GM18508 (cell line): ENCODE results near the gene GBP7.
"Not testable (repeated sequence)": the region's sequence is repeated elsewhere in the genome, so short reads cannot be mapped to it uniquely, and the experiment has no call there.

ENCODE experiments used
- ATAC-seq: cut with Tn5 transposase; IDR thresholded peaks from one replicate; pipeline ENCODE4 v1.9.1; 2021; ENCODE audit warnings: moderate number of reproducible peaks; ENCODE audit not compliant: insufficient read depth, unreplicated experiment

GBP7 gene, protein sequence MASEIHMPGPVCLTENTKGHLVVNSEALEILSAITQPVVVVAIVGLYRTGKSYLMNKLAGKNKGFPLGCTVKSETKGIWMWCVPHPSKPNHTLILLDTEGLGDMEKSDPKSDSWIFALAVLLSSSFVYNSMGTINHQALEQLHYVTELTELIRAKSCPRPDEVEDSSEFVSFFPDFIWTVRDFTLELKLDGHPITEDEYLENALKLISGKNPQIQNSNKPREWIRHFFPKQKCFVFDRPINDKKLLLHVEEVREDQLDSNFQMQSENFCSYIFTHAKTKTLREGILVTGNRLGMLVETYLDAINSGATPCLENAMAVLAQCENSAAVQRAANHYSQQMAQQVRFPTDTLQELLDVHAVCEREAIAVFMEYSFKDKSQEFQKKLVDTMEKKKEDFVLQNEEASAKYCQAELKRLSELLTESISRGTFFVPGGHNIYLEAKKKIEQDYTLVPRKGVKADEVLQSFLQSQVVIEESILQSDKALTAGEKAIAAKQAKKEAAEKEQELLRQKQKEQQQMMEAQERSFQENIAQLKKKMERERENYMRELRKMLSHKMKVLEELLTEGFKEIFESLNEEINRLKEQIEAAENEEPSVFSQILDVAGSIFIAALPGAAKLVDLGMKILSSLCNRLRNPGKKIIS

DNA sequence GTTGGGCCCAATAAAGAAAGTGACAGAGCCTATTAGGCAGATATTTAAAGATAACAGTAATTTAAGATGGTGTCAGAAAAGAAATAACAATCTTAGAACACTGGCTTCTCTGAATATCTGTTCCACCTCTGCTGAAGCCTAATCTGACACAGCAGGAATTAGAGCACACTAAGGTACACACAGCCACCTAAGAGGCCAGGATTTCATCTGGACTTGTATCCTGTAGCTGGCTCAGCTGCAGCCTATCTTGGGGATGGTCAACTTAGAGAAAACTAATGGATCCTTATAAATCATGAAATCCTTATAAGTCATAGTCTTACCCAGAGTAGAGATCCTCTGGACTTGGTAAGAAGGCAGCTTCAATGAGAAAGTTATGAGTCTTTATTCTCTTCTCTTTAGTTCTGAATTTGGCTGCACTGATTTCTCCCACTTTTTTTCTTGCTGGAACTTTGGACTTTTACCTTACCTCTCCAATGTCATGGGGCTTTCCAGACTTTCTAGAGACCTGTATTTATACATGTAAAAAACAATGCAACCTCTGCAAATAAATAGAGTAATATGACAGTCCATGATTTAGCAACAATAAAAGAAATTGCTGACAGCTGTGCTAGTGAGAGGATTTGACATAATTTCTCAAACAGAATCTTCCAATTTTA lies at the start of gene GBP7:
GBP7 (minus strand) TSS at position 403 of the 656 bp plus-strand sequence. CDS start 4,068 bp downstream, outside the sequence.
- no peak for ATAC-seq

DNA sequence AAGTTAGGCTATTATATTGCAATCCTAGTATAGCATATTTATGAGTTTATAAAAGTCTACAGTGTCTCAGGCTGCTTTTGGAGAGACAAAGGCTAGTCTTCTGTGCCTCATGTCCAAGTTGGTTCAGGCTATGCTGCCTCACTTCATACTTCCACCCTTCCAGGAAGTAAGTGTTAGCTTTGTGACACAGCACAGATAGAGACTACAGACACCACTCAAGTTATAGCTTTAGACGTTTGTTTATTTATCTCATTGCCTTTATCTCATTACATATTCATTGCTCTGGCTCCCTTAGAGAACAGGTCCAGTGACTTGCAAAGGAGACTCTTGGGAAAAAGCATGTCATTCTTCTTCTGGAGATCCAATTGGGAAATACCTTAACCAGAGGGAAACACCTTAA lies 45.5 kb upstream of the GBP7 start:
- no peak for ATAC-seq

DNA sequence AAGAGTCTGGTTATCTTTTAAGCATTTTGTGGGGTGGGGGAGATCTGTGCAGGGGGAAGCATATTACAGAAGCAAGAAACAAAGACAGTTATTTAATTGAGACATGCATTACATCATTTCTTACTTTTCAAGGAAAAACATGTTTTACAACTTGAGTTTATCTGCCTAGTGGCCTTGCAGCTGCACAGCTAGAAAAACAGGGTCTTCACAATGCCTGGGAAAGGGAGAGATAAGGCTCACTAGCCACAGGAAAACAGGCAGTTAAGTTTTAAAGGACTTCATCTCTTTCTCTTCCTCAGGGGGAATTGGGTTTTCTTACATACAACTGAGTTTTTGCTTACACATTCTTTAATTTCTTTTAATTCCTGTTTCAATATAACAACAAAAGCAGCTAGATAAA lies 44.0 kb upstream of the GBP7 start:
- ATAC-seq = not testable (repeated sequence)

DNA sequence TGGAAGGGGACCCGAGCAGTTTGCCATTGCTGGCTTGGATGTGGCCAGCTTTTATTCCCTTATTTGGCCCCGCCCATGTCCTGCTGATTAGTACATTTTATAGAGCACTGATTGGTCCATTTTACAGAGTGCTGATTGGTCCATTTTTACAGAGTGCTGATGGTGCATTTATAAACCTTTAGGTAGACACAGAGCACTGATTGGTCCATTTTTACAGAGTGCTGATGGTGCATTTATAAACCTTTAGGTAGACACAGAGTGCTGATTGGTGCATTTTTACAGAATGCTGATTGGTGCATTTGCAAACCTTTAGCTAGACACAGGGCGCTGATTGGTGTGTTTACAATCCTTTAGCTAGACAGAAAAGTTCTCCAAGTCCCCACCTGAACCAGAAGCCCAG lies 43.1 kb upstream of the GBP7 start:
- ATAC-seq = not testable (repeated sequence)

DNA sequence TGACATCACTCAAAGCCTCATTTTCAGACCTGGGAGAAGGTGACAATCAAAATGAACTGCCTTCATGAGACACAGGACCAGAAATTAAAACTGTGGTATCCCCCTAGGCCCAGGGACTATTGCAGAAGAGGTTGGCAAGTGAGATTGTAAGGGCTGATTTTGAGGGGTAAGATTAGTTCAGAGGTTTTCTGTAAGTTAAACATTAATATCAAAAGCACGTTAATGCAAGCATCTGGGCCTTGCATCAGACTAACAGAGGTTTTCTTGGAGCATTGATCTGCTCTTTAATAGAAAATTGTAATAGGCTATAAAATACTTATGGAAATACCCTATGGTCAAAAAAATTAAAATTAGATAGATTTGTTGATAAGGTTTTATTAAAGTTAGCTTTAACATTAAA lies 37.5 kb upstream of the GBP7 start:
- ATAC-seq = no peak

DNA sequence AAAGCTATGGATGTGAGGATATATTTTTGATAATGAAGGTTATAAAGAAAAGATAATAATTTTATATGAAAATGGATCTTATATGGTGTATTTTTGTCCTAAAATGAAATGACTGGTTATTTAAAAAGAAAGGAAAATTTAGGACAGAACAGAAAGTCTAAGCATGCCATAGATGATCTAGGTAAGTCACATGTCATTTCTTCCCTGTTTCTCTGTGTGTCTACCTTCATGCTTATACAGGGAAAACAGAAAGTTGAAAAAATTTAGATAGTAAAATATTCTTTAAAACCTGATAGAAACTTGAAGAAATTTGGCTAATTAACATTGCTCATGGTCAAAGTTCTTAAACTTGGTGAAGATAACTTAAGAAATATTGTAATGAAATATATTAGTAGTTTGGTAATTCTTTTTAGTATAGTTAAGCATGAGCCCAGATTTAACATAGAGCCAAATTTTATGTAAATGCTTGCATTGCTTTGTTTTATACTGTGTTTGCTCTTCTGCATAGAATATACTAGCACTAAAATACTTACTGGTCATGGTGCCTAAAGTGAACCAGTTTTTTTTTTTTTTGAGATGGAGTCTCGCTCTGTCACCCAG lies 35.3 kb upstream of the GBP7 start:
- ATAC-seq = no peak

DNA sequence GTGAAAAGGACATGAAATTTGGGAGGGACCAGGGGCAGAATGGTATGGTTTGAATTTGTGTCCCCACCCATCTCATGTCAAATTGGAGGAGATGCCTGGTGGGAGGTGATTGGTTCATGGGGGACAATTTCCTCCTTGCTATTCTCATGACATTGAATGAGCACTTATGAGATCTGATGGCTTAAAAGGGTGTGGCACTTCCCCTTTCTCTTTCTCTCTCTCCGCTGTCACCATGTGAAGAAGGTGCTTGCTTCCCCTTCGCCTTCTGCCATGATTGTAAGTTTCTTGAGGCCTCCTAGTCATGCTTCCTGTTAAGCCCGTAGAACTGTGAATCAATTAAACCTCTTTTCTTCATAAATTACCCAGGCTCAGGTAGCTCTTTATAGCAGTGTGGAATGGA lies 30.6 kb upstream of the GBP7 start:
- no peak for ATAC-seq

DNA sequence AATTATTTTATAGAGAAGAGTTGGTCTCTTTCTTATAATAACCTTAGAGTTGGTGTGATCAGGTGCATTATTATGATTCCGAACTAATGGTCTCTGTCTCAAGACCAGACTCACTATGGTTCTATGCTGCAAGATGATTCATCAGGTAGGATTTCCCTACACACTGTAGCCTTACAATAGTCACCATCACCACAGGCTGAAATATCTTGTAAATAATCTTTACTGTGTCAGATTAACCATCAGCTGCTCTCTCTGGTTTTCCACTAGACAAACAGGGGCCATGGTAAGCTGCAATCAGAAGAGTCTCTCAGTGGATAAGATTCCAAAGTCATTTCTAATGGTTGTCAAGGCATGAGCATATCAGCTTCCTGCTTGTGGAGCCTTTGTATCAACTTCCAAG lies 27.4 kb upstream of the GBP7 start:
- ATAC-seq = no peak

DNA sequence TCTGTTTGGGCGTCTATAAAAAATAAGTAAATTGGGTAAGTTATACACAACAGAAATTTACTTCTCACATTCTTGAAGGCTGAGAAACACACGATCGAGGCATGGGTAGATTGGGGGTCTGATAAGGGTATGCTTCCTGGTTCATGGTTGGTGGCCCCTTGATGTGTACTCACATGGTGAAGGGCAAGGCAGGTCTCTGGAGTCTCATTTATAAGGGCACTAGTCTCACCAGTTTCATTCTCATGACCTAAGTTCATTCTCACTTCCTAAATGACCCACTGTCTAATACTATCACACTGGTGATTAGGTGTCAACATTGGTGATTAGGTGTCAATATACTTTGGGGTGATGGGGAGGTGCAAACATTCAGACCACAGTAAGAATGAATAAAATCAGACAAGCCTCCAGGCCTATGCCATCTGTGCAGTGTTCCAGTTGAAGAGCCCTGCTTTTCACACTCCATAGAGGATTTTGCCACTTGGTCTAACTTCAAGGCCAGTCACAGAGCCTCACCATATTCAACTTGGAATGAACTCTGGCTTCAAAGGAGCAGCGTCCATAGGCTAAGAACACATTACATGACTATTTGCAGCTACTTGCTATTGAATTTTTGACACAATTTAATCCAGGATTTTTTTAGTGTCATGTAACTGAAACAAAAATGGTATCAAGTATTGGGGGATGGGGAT lies 25.4 kb upstream of the GBP7 start:
- peak; percentile 79 for ATAC-seq

DNA sequence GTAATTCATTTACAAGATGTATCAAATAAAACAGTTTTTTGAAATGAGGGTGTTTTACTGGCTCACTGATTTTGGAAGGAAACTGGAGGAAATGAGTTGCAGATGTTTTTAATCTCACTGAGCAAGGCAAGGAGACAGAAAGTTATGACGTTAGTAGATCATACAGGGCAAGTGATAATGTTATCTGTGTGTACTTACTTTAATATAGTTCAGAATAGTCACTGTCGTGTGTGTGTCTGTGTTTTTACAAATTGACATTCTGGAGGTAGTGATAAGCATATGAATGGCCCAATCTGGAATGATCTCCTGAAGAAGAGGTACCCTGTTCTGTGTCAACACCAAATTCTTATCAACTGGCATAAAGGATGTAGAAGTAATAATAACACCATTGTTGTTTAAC lies 24.9 kb upstream of the GBP7 start:
- no peak for ATAC-seq

DNA sequence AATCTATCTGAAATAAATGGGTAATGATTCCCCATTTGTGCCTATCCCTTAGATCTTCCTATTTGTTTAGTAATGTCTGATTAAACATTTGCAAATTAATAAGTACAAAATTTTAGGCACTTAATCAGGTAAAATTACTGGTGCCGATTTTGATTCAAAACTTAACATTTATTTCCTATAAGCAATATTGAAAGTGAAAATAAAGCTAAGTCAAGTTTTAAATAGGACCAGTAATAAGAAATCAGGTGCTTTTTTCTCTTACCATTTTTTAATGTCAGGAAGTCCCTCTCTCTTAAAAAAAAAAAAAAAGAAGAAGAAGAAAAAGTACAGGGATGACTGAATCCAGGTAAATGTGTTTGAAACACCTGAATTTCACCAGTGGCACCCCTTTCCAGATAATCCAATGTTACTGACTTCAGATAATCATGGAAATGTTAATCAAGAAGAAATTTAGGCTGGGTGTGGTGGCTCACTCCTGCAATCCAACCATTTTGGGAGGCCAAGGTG lies 23.8 kb upstream of the GBP7 start:
- ATAC-seq = no peak

DNA sequence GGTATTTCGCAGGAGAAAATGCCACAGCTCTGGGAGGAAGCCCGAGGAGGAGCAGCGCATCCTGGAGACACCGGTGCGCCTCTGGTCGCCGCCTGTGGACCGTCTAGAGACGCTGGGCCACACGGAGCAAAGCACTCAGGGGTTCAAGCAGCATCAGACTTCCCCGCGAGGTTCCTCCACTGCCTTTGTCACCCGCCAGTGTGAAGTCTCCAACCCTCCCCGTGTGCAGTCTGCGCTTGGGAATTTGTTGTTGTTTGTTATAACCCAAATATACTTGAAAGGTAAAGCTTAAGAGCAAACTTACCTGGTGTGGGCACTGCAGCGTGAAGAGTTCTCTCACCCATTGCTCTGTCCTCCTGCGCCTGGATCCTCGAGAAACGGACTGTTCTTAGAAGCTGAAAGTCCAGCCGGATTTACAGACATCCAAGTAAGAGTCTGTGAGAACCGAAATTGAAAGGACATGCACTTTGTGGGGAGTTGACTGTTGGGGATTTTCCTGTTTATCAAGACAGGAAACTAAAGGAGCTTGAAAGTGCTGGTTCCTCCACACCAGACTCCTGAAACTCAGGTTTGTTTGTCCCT lies 22.8 kb upstream of the GBP7 start, which contains the start of gene GBP4:
GBP4 (minus strand) TSS at position 452 of the 582 bp plus-strand sequence; CDS start at position 344, 108 bp downstream.
- peak; percentile 36 for ATAC-seq

DNA sequence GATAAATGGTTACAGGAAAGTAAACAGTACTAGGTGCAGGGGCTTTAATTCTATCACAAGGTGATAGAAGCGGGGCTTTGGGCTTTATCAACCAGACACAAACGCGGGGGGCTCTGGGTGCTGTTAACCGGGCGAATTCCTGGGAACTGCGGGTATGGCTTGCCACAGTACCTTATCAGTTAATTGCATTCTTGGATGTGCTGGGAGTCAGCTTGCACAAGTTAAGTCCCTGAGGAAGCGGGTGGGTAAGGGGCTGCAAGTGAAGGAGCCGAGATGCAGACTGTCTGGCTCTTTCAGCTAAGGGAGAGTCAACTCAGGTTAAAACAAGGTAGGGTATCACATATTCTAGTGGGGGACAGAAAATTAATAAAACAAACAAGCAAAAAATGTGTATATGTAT lies 22.3 kb upstream of the GBP7 start:
- ATAC-seq = no peak

DNA sequence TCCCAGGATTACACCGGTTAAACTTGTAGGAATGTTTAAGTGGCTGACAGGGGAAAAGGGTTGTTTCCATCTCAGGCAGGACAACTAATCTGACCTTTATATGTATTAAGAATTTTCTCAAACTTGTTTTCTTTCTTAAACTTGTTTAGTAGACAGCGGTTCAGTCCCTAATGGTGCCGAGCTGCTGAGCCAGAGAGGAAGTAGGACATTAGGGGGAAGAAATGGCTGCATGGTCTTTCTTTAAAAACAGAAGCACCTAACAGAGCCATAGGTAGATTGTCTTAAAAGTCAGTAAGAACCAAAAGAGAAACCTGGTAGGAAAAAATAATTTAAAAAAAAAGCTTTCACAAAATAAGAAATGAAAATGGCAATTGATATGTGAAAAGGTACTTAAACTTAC lies 19.7 kb upstream of the GBP7 start:
- no peak for ATAC-seq

DNA sequence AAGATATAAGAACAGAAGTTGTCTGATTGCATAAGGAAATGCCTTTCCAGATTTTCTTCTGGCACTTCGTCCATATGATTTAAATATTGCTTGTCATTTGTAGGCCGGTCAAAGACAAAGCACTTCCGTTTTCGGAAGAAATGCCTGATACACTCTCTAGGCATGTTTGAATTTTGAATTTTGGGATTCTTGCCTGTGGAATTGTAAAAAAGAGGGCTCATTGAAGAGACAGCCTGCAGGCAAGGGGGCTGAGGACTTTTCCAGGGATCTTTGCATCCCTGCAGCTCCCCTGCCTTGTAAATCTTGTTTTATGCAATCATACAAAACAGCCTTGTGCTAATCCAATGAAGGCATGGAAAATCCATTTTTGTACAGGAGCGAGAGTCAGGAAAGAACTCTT lies 15.5 kb upstream of the GBP7 start:
- no peak for ATAC-seq

DNA sequence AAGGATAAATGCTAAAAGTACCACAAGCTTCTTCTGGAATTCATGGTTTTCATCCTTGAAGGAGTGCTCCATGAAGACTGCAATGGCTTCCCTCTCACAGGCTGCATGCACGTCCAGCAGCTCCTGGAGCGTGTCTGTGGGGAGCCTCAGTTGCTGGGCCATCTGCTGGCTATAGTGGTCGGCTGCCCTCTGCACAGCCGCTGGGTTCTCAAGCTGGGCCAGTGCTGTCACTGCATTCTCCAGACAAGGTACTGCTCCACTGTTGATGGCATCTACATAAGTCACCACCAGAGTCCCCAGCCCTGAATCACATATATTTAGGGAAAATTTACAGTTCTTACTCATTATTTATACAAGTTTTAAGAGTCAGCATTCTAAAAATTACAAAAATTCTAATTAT lies 14.2 kb upstream of the GBP7 start:
- no peak for ATAC-seq

DNA sequence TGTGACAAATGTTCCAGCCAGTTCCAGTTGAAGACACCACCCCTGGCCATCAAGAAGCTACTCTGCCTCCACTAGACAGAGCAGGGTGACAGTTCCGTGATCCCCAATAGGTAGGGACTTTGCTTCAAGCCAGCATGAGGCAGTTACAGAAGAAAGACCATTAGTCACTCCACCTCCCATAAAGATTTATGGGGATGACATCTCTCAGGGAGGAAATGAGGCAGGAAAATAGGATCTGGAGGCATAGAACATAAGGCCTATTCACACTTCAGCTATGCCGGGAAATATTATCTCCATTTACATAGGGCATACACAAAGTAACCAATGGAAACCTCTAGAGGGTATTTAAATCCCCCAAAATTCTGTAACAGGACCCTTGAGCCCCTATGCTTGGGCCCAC lies 3.5 kb upstream of the GBP7 start:
- ATAC-seq = no peak

DNA sequence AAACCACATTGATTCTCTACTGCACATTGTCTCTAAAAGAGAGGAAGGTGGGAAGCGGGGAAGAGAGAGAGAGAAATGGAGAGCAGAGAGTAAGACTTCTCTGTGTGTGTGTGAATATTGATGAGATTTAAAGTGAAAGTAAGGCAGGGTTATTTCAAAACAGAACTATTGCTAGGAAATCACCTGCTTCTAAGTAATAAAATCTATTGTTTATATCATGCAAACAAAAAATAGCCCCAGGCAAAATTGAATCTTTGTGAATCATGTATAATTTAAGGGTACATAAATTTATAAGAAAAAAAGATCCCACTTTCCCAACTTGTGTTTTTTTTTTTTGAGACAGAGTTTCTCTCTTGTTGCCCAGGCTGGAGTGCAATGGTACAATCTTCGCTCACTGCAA lies 1.2 kb upstream of the GBP7 start:
- ATAC-seq = no peak

DNA sequence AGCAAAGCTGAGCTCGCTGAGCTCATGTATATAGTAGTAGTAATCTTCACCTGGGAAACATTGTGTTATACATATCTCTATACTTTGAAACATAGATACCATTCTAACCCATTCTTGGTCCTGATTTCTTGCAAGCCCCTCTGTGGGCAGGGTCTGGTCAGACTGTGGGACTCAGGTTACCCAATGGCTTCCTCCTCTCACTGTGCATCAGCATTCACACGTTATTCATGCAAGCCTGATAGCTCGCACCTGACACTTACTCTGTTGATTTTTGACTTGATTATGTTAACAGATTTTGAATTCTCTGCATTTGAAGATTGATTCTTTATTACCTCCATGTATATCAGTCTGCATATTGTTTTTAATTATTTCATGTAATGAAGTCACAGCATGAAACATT lies 1.3 kb downstream of the GBP7 start:
- ATAC-seq = no peak
